GM19438 (cell line): ENCODE data around the gene AP1S1.
"Not testable (repeated sequence)": the region's sequence is repeated elsewhere in the genome, so short reads cannot be mapped to it uniquely, and the experiment has no call there.

Experiments used
- ATAC-seq: cut with Tn5 transposase; IDR thresholded peaks from one replicate; pipeline ENCODE4 v1.9.1; 2021; ENCODE audit warnings: low read depth; ENCODE audit not compliant: unreplicated experiment

The AP1S1 gene

DNA sequence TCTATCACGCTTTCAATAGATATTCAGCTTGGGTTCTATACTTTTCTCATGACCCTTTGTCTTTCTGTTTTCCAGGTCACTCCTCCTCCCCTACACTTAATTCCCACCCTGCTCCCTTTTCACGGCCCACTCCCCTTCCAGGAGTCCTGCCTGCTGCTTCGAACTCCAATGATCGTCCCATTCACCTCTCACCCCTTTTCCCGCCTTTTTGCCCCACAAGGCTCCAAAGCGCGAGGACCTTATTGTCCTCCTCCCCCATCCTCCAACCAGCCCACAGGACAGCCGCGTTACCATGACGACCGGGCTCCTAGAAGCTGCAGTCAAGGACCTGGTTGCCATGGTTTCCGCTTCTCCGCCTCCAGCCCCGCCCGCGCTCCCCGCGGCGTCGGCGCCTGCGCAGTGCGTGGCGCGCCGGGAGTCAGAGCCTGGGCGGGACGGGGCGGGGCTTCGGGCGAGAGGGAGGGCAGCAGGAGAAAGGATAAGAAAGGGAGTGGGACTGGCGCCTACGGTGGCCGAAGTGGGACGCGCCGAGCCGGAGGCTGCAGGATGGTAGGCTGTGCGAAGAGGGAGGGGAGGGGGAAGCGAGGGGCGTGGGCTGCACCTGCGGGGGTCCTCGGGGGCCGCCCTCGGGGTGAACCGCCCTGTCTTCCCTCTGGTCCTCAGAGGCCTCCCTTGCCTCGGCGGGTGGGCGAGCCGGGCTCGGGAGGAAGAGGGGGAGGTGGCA lies at the start of gene AP1S1:
Gene AP1S1 (plus strand): TSS at position 508 of the 724 bp plus-strand sequence. CDS start 39 bp downstream, at position 547.
- peak; percentile 78 for ATAC-seq

DNA sequence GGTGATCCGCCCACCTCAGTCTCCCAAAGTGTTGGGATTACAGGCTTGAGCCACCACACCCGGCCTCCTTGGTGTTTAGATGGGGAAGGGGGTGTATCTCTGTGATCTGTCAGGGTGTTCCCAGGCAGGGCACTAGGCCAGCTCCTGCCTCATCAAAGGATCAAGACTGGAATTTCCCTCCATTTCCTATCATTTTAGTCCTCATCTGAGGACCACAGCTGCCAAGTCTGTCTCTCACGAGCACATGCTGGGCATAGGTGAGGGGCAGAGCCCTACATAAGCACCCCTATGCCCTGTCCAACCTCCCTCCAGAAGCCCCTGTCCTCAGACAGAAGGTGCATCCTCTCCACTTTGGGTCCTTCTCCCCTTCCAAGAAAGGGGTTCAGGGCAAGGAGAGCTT lies 49.5 kb upstream of the AP1S1 start:
- ATAC-seq: no peak

DNA sequence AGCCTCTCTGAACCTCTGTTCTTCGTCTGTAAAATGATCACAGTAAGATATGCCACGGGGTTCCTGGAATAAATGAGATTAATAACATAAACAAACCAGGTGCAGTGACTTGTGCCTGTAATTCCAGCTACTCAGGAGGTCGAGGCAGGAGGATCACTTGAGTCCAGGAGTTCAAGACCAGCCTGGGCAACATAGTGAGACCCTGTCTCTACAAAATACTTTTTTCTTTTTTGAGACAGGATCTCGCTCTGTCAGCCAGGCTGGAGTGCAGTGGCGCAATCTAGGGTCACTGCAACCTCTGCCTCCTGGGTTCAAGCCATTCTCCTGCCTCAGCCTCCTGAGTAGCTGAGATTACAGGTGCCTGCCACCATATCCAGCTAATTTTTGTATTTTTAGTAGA lies 49.0 kb upstream of the AP1S1 start:
- ATAC-seq: not testable (repeated sequence)

DNA sequence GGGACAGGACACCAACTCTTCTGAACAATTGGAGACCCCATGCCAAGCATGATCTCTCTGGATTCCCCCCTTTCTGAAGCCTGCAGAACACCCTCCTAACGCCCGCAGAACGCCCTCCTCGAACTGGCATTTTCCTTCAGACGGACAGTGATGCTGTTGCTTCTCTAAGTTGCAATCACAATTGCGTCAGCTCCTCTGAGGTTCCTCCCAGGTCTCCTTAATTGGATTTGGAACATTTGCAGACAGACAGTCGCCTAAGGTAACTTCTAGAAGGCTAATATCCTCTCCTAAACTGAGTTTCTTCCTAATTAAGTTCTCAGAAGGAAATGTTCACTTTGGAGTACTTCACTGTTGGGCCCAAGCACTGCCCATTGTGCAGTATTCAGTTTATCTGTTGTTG lies 47.9 kb upstream of the AP1S1 start:
- ATAC-seq: no peak

DNA sequence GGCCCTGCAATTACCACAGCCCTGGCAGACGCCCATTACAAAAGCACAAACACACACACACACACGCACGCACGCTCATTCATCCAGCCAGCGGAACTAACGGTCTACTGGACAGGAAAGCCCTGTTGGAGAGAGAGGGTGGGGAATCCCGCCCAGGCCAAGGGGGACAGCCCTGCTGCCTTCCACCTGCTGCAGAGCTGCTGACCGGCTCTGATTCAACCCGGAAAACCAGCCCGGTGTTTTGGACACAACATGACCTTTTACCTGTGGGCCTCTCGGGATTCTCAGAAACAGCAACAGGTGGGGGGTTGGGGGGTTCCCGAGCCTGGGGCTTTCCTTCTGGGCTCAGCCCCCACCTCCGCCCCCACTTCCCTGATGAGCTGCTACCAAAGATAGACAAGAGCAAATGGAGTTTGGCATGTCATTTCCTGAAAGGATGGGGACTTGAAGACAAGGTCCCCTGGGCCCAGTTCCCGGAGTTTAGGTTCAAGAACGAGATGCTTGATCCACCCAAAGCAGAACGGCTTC lies 45.9 kb upstream of the AP1S1 start:
- ATAC-seq: no peak

DNA sequence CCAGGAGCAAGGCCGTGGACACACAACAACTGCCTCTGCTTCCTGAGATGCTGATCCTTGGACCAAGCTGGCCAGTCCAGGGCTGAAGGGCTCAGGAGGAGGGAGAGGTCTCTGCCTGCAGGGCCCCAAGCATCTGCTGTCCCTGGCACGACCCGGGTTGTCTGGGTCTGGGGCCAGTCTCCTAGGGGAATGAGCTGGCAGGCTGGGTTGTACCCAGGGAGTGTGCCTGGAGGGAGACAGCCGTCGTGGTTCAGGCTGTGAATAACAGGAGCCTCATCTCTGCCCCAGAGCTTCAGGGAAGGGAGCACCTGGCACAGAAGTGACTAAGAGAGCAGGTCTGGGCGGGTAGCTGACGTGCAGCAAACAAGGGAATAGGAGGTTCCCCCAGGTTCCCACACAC lies 45.3 kb upstream of the AP1S1 start:
- no peak for ATAC-seq

DNA sequence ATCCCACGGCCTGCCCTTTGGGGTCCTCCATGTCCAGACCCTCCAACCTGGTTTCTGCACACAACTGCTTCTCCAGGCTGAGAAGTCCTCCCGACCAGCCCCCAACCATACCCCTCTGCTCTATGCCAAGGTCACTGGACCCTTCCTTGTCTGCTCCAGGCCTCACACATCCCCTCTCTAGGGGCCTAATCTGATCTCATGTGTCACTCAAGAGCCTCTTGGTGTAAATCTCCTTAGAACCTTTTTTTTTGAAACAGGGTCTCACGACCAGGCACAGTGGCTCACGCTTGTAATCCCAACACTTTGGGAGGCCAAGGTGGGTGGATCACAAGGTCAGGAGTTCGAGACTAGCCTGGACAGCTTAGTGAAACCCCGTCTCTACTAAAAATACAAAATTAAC lies 44.9 kb upstream of the AP1S1 start:
- ATAC-seq: no peak

DNA sequence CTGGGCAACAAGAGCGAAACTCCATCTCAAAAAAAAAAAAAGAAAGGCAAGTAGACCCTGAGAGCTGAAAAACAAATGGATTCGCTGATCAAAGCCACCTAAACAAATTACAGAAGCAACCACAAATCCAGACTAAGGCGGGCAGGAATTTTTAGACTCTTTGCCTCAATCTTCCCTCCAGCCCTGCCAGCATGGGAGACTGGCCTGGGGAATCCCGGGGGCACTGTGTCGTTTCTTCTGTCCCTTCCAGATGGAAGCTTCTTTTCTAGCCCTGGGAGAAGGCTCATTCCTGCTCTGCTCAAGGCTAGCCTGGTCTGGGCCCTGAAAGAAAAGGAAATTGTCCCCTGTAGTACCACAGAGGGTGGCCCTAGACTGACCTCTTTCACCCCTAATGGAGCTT lies 43.0 kb upstream of the AP1S1 start:
- no peak for ATAC-seq

DNA sequence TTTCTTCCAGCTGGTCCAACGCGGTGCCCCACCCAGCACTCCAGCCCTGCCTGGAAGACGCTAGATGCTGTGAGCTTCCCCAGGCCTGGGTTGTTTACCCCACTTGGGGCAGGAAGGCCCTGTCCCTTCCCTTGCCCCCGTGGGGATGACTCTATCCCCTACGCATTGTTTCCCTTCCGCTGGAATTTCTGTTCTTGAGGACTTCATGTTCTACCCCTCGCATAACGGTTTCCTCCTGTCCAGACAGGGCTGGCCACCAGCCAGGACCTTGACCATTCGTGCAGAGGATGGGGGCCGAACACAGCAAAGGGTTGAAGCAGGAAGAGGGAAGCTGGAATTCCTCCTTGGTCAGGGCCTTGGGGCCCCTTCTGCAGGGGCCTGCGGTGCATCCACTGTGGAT lies 42.0 kb upstream of the AP1S1 start:
- ATAC-seq: no peak

DNA sequence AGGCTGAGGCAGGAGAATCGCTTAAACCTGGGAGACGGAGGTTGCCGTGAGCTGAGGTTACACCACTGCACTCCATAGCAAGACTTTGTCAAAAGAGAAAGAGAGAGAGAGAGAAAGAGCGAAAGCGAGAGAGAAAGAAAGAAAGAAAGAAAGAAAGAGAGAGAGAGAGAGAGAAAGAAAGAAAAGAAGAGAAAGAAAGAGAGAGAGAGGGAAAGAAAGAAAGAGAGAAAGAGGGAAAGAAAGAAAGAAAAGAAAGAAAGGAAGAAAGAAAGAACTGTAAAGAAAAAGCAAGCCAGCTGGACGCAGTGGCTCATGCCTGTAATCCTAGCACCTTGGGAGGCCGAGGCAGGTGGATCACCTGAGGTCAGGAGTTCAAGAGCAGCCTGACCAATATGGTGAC lies 41.1 kb upstream of the AP1S1 start:
- not testable (repeated sequence) for ATAC-seq

DNA sequence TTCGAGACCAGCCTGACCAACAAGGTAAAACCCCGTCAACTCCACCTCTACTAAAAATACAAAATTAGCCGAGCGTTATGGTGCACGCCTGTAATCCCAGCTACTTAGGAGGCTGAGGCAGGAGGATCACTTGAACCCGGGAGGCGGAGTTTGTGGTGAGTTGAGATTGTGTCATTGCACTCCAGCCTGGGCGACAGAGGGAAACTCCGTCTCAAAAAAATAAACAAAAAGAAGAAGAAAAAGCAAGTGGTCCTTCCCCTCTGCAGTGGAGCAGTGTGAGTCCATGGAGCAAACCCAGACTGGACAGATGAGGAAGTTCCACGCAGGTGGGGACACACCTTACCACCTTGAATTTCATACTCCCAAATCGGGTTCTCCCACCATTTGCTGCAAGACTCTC lies 40.4 kb upstream of the AP1S1 start:
- ATAC-seq: no peak

DNA sequence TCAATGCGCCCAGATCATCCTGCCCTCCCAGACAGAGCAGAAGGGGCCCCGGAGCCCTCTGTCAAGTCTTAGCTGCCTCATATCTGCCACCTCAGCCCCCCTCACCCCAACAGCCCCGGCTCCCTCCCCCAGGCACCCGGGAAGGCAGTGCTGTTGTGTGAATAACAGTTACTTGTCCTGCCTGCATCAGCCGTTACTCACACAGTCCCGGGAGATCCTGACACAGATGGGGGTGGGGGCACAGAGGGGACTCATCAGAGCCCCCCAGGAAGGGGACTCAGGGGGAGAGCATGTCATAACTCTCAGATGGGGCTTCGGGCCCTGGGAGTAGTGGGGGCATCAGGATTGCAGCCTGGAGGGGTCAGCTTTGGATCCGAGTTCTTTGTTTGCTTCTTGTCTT lies 39.8 kb upstream of the AP1S1 start:
- ATAC-seq: no peak

DNA sequence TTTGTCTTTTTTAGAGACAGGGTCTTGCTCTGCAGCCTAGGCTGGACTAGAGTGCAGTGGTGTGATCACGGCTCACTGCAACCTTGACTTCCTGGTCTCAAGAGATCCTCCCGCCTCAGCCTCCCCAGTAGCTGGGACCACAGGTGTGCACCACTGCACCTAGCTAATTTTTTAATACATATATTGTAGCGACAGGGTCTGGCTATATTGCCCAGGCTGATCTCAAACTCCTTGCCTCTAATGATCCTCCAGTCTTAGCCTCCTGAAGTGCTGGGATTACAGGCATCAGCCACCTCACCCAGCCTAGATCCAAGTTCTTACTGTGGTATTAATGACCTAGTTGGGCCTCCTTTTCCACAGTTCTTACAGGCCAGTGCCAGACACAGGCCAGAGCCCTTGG lies 39.1 kb upstream of the AP1S1 start:
- ATAC-seq: no peak

DNA sequence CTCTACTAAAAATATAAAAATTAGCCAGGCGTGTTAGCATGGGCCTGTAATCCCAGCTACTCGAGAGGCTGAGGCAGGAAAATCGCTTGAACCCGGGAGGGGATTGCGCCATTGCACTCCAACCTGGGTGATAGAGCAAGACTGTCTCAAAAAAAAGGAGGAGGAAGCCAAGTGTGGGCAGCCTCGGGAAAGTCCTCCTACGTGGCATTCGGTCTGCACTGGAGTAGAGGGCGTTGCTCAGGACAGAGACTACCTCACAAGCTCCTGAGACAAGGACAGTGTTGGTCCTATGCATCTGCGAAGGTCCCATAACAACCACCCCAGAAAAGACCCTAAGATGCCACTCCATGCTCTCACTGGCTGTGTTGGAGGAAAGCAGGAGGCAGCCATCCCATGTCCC lies 37.4 kb upstream of the AP1S1 start:
- ATAC-seq: no peak

DNA sequence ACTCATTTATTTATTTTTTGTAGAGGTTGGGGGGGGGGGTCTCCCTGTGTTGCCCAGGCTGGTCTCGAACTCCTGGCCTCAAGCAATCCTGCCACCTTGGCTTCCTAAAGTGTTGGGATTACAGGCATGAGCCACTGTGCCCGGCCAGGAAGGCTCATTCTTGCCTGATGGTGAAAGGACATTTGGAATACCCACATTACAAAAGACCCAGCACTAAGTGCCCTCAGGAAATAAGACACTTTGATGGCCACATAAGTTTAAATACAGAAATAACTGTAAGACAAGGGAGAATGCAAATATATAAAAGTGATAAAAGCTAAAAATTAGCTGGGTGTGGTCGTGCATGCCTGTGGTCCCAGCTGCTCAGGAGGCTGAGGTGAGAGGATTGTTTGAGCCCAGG lies 35.4 kb upstream of the AP1S1 start:
- no peak for ATAC-seq

DNA sequence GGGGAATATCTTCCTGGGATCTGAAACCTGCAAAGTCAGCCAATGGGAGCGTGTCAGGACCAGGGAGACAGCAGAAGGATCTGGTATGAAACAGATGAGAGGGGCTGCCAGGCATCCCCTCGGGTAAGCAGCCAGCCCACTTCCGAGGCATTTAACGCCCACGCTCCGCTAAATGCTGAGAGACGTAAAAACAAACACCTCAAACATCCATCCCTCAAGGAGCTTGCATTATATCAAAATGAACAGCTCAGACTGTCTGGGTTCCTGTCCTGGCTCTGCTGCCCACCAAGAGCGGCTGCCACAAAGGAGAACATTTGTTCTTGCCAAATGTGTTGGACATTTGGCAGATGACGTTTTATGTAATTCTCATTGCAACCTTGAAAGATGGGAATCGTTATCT lies 34.4 kb upstream of the AP1S1 start:
- no peak for ATAC-seq

DNA sequence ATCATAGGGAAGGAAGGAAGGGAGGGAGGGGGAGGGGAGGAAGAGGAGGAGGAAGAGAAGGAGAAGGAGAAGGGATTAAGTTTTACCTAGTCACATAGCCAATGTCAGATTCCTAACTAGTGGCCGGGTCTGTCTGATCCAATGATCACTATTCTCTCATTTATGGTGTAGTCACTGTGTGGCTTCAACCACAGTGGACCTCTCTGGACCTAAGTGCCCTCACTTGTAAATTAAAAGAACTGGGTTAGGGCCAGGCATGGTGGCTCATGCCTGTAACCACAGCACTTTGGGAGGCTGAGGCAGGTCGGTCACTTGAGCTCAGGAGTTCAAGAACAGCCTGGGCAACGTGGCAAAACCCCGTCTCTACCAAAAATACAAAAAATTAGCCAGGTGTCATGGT lies 34.0 kb upstream of the AP1S1 start:
- no peak for ATAC-seq

DNA sequence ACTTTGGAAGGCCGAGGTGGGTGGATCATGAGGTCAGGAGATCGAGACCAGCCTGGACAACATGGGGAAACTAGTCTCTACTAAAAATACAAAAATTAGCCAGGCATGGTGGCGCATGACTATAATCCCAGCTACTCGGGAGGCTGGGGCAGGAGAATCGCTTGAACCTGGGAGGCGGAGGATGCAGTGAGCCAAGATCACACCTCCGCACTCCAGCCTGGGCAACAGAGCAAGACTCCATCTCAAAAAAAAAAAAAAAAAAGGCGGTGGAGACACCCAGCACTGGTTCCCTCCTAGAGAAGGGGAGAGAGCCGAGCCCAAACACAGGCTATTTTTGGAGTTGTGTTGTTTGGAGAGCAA lies 32.7 kb upstream of the AP1S1 start:
- not testable (repeated sequence) for ATAC-seq

DNA sequence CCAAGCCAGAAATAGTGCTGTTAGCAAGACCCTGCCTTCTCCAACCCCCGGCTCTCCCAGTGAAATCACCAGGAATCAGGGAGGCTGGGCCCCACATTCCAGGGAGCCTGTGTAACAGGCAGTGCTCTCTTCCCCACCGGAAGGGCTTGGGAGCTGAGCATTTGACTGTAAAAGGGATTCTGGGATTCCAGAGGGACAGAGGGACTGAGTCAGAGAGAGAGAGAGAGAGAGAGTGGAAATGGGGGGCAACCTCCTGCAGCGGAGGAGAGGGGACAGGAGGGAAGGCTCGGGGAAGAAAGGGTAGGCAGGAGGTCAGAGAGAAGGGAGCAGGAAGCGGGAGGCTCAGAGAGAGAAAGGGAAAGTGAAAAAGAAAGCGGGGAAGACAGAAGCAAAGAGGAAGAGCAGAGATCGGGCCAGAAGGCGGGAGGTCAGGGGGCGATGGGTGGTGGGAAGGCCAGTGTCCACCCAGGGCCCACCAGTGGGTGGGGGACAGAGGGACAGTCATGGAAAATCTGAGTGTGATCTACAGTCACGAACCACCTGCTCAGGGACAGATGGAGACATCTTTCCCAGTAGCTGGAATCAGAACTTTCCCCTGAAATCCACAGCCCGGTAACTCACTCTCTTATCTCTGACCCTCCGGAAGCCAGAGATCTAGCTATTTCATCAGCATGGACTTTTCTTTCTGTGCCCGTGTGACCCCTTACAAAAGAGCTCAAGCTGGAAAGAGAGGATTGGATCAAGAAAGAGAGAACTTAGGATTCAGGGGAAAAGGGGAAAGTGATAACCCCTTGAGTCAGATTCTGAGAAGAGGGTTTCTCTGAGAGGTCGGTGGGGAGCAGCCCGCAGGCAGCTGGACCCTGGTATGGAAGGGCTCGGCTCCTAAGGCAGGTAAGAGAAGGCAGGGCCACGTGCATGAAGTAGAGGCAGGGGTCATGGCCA lies 32.0 kb upstream of the AP1S1 start:
- no peak for ATAC-seq

DNA sequence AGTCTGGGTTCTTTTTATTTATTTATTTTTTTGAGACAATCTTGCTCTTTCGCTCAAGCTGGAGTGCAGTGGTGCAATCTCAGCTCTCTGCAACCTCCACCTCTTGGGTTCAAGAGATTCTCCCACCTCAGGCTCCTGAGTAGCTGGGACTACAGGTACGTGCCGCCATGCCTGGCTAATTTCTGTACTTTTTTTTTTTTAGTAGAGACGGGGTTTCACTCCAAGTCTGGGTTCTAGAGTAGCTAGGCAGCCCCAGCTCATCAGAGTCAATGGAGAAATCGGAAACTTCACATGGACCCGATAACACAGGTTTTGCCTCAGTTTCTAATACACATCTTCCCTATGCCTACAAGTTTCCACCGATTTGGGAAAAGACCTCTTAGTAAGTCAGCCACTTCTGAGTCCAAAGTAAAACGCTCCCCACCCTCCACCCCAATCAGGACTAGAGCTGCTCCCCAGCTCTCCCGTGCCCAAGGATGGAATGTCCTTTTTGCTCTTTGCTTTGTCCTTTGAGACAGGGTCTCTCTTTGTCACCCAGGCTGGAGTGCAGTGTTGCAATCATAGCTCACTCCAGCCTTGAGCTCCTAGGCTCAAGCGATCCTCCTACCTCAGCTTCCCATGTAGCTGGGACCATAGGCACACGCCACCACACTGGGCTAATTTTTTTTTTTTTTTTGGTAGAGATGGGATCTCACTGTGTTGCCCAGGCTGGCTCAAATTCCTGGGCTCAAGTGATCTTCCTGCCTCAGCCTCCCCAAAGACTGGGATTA lies 31.2 kb upstream of the AP1S1 start:
- ATAC-seq: no peak

DNA sequence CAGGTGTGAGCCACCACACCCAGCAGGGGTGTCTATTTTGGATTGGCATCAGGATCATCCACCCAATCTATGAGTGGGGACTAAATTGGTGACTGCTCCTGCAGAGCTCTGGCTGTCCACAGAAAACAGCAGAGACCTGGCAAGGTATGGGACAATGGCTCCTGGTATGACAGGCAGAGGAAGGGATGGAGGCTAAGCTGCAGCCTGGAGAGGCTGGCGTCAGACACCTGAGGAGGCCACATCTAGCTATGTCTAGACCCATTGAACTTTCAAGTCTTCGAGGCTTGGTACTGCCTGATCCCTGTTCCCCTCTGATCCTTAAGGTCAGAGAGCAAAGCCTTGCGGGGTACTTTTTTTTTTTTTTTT lies 30.6 kb upstream of the AP1S1 start:
- ATAC-seq: no peak
